ENCODE measurements around the gene PML. TPM values are rescaled to one million over a fixed set of nuclear protein-coding genes. Genes with fewer than 3 reads are reported as not detected.
A peak's percentile ranks its signal among the peaks of the same experiment; 100 is the strongest.
"Not testable (repeated sequence)": the region's sequence is repeated elsewhere in the genome, so short reads cannot be mapped to it uniquely, and the experiment has no call there.

The PML gene
- total RNA-seq, 1 donor from 2014 or later = 30.6 TPM

DNA sequence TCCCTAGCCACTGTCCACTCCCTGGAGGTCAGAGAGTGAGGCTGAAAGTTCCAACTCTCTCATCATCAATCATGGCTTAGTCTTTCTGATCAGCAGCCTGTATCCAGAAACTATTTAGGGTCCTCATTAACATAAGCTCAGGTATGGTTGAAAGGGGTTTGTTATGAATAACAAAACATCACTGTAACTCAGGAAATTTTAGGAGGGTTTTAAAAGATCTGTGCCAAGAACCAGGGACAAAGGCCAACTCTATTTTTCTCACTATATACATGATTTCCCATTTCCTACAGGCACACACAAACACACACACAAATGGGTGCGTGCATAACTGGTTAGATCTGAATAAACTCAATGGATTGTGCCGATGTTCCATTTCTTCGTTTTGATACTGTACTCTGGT is 26.1 kb upstream of the PML start:
- Mint-ChIP-seq H3K27me3 (ENCODE audit: low read depth) (peaks cover 6% of the 10 kb centered on the region), H3K36me3 (ENCODE audit: low read depth) (no peaks in the 10 kb centered on the region), H3K9me3 (no peaks in the 10 kb centered on the region), H3K27ac (ENCODE audit: unreplicated experiment) (no peak overlapping the region), H3K4me3 (no peak overlapping the region), H3K4me1 (peaks cover 26% of the 10 kb centered on the region)
- TF ChIP-seq, protein P1, sequence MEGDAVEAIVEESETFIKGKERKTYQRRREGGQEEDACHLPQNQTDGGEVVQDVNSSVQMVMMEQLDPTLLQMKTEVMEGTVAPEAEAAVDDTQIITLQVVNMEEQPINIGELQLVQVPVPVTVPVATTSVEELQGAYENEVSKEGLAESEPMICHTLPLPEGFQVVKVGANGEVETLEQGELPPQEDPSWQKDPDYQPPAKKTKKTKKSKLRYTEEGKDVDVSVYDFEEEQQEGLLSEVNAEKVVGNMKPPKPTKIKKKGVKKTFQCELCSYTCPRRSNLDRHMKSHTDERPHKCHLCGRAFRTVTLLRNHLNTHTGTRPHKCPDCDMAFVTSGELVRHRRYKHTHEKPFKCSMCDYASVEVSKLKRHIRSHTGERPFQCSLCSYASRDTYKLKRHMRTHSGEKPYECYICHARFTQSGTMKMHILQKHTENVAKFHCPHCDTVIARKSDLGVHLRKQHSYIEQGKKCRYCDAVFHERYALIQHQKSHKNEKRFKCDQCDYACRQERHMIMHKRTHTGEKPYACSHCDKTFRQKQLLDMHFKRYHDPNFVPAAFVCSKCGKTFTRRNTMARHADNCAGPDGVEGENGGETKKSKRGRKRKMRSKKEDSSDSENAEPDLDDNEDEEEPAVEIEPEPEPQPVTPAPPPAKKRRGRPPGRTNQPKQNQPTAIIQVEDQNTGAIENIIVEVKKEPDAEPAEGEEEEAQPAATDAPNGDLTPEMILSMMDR (conservative IDR thresholded peaks at IDR 0.05) = no peak
- DNase-seq (ENCODE audit: low read depth, low spot score) = no peak

DNA sequence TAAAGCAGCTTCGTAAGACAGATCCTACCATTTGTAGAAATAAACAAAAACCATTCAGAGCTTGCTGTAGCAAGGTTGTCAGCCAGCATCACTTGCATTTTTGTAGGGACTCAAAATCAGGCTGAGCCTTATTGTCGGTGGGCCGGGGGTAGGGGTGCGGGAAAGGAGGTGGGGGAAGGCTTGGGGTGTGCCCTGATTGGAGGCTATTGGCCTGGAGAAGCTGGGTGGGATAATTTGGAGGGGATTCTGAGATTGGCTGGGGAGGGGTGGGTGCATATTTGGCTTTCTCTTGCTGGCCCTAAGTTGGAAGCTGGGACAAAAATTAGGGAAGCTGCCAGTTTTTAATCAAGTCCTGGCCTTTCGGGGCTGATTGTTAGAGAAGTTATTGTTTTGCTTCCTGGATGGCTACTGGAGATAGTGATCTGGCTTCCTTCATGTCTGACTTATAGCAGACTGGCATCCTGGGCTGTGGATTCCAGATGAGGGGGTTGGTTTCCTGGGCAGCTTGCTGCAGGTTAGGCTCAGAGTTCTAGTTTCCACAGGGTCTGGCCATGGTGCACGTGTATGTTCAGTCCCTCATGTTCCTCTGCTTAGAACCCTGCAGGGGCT is 25.3 kb upstream of the PML start:
- H3K27me3 Mint-ChIP-seq (ENCODE audit: low read depth) = peaks cover 6% of the 10 kb centered on the region
- peak overlapping the region; percentile 64 for H3K27ac Mint-ChIP-seq (ENCODE audit: unreplicated experiment)
- DNase-seq (ENCODE audit: low read depth, low spot score) = no peak
- H3K4me1 Mint-ChIP-seq = peaks cover 26% of the 10 kb centered on the region
- TF ChIP-seq, protein P1 (conservative IDR thresholded peaks at IDR 0.05) = no peak
- H3K9me3 Mint-ChIP-seq = no peaks in the 10 kb centered on the region
- no peak overlapping the region for H3K4me3 Mint-ChIP-seq
- H3K36me3 Mint-ChIP-seq (ENCODE audit: low read depth) = no peaks in the 10 kb centered on the region

DNA sequence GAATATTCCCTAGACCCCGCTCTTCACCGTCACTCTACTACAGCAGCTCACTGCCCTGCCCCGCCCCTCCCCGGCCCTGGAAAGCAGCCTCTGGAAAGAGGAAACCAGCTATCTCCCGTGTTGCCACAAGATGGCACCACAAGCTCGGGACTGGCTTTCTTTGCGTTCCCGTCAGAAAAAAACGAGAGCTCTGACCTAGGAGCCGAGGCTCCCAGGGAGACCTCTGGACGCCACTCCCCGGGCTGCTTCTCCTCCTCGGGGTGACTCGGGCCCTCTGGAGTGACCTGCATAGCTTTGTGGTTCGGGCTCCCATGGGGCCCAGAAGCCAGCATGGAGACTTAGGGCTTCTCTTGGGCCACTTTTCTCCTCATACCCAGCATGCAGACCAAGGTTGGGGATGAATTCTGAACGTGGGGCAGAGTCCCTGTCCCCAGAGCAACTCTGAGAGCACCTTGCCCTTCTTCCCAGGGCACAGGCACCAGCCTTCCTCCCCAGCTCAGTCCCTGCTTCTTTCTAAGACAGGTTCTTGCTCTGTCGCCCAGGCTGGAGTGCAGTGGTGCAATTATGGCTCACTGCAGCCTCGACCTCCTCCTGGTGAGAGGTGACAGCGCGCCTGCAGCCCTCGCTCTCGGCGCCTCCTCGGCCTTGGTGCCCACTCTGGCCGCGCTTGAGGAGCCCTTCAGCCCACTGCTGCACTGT is 21.4 kb upstream of the PML start:
- no peak overlapping the region for H3K4me3 Mint-ChIP-seq
- H3K27me3 Mint-ChIP-seq (ENCODE audit: low read depth) = peaks cover 17% of the 10 kb centered on the region
- H3K9me3 Mint-ChIP-seq = no peaks in the 10 kb centered on the region
- H3K4me1 Mint-ChIP-seq = peaks cover 5% of the 10 kb centered on the region
- TF ChIP-seq, protein P1 (conservative IDR thresholded peaks at IDR 0.05) = peak; percentile 84
- DNase-seq (ENCODE audit: low read depth, low spot score) = peak; percentile 86
- H3K36me3 Mint-ChIP-seq (ENCODE audit: low read depth) = no peaks in the 10 kb centered on the region
- H3K27ac Mint-ChIP-seq (ENCODE audit: unreplicated experiment) = no peak overlapping the region

DNA sequence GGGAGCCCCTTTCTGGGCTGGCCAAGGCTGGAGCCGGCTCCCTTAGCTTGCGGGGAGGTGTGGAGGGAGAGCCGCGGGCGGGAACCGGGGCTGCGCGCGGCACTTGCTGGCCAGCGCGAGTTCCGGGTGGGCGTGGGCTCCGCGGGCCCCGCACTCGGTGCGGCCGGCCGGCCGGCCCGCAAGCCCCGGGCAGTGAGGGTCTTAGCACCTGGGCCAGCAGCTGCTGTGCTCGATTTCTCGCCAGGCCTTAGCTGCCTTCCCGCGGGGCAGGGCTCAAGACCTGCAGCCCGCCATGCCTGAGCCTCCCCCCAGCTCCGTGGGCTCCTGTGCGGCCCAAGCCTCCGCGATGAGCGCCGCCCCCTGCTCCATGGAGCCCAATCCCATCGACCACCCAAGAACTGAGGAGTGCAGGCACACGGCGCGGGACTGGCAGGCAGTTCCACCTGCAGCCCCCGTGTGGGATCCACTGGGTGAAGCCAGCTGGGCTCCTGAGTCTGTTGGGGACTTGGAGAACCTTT is 20.8 kb upstream of the PML start:
- H3K9me3 Mint-ChIP-seq; H3K4me3 Mint-ChIP-seq; H3K36me3 Mint-ChIP-seq (ENCODE audit: low read depth); H3K27ac Mint-ChIP-seq (ENCODE audit: unreplicated experiment); DNase-seq (ENCODE audit: low read depth, low spot score); H3K4me1 Mint-ChIP-seq: not testable (repeated sequence)
- peaks cover 20% of the 10 kb centered on the region for H3K27me3 Mint-ChIP-seq (ENCODE audit: low read depth)

DNA sequence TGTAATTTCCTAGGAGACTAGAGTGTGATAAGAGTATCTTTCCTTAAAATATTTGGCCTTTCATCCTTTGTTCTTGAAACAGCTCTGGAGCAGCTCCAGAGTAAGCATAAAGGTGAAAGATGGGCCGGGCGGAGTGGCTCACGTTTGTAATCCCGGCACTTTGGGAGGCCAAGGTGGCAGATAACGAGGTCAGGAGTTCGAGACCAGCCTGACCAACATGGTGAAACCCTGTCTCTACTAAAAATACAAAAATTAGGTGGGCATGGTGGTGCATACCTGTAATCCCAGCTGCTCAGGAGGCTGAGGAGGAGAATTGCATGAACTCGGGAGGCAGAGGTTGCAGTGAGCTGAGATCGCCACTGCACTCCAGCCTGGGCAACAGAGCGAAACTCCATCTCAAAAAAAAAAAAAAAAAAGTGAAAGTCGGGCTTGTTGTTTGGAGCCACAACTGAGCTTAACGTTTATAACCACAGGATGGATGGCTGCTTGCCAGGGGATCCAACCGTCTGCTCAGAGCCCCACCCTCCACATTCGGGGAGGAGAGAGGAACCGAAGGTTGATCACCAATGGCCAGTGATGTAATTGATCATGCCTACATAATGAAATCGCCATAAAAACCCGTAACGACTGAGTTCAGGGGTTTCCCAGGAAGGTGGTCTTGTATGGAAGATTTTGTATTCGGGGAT is 18.9 kb upstream of the PML start:
- not testable (repeated sequence) for H3K36me3 Mint-ChIP-seq (ENCODE audit: low read depth); H3K4me1 Mint-ChIP-seq; H3K9me3 Mint-ChIP-seq; H3K4me3 Mint-ChIP-seq; DNase-seq (ENCODE audit: low read depth, low spot score); H3K27ac Mint-ChIP-seq (ENCODE audit: unreplicated experiment)
- H3K27me3 Mint-ChIP-seq (ENCODE audit: low read depth) = peaks cover 22% of the 10 kb centered on the region

DNA sequence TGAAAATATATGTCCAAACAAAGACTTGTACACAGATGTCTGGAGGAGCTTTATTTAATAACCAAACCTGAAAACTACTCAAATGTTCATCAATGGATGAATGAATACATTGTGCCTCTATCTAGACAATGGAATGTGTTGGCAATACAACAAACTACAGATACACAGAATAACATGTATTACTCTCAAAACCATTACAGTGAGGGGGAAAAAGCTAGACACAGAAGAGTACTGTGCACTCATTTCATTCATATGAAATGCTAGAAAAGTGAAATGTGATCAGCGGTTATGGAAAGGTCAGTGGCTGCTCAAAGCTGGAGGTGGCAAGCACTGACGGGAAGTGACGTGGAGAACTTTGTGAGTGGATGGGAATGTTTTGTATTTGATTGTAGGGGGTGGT is 15.6 kb upstream of the PML start:
- Mint-ChIP-seq H3K27me3 (ENCODE audit: low read depth) (peaks cover 19% of the 10 kb centered on the region), H3K36me3 (ENCODE audit: low read depth) (no peaks in the 10 kb centered on the region), H3K27ac (ENCODE audit: unreplicated experiment) (no peak overlapping the region), H3K4me1 (peaks cover 7% of the 10 kb centered on the region), H3K4me3 (no peak overlapping the region), H3K9me3 (no peaks in the 10 kb centered on the region)
- TF ChIP-seq, protein P1 (conservative IDR thresholded peaks at IDR 0.05) = no peak
- no peak for DNase-seq (ENCODE audit: low read depth, low spot score)
